NCI-H345 treated with DMSO at 0.1 percent for 48 hours (cell line): ENCODE data around the gene TIMM44.
"Not testable (repeated sequence)": the region's sequence is repeated elsewhere in the genome, so short reads cannot be mapped to it uniquely, and the experiment has no call there.

Experiments used
- DNase-seq: peaks from one replicate; lab custom pipeline; 2025; ENCODE audit not compliant: unreplicated experiment; lab: John Stamatoyannopoulos, UW

The TIMM44 gene

GRCh38 chr19:7953060-7953459 lies 9.6 kb upstream of the TIMM44 start:
- no peak for DNase-seq

DNA sequence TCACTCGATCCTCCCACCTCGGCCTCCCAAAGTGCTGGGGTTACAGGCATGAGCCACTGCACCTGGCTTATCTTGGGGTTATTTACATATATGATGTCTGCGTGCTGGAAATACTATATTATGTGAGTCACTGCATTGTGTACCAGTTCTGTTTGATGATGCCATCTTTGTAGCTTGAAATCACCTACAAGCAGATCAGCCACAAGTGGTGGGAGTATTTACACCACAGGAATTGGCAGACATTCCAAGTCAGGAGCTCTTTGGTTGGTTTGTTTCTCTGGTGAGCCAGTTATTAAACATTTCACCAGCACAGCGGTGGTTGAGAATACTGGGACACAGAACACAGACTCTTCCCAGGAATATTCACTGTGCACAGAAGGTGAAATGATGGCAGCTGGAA lies 4.5 kb upstream of the TIMM44 start:
- DNase-seq = no peak

GRCh38 chr19:7944177-7944761 lies 803 bp upstream of the TIMM44 start:
- DNase-seq = peak; percentile 88

GRCh38 chr19:7942981-7943443 lies 454 bp downstream of the TIMM44 start:
- no peak for DNase-seq

DNA sequence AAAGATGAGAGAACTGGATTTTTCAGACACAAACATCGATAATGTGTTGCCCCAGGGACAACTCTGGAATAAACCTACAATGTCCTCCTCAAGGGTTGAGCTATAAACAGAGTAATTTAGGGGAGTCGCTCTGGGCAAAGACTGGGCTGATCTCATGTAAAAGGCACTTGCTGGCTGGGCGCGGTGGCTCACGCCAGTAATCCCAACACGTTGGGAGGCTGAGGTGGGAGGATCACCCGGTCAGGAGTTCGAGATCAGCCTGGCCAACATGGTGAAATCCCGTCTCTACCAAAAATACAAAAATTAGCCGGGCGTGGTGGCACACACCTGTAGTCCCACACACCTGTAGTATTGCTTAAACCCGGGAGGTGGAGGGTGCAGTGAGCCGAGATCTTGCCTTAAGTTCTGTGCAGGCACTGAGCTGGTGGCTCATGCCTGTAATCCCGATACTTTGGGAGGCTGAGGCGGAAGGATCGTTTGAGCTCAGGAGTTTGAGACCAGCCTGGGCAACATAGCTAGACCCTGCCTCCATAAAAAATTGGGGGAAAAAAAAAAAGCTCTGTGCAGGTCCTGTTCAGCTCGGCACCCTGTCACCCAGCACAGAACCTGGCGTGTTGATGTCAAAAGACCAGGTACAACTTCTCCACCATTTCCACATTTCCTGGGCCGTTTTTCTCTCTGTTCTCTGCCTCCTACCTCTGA lies 1.4 kb downstream of the TIMM44 start:
- no peak for DNase-seq

GRCh38 chr19:7940841-7941240 lies 2.6 kb downstream of the TIMM44 start:
- DNase-seq = no peak

- DNase-seq = no peak
Measured at GRCh38 chr19:7934766-7935165, 8.7 kb downstream of the TIMM44 start.

DNA sequence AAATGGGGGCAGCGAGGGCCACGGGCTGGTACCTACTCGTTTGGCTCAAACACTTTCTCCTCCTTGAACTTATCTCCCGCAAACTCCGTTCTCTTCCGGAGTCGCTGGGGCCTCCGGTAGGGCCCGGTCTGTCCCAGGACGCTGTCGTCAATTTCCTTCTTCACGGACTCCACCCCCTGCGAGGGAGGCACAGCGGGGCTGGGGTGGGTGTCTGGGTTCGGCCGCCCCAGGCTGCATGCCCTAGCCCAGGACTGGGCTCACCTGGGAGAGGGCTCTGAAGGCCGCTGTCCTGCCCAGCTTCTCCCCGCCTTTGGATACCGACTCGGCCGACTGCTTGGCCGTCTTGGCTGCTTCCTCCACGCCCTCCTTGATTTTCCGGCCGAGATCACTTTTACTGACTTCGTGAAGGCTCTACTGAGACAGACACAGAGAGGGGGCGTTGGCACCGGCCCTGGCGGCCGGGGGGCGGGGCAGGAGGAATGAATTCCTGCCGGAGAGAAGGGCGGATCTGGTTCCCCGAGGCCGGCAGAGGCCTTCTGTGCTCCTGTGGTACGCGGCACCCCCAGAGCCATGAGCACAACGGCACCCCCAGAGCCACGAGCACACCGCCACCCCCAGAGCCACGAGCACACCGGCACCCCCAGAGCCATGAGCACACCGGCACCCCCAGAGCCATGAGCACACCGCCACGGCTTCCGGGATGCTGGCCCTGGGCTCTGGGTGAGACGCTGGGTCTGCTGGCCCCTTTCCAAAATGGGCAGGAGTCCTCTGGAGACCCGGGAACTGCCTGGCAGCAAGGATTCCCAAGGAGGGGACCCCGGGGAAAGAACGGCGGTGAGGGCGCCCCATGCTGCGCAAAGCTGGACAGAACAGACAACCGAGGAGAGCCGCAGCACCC lies 9.4 kb downstream of the TIMM44 start:
- DNase-seq = no peak

DNA sequence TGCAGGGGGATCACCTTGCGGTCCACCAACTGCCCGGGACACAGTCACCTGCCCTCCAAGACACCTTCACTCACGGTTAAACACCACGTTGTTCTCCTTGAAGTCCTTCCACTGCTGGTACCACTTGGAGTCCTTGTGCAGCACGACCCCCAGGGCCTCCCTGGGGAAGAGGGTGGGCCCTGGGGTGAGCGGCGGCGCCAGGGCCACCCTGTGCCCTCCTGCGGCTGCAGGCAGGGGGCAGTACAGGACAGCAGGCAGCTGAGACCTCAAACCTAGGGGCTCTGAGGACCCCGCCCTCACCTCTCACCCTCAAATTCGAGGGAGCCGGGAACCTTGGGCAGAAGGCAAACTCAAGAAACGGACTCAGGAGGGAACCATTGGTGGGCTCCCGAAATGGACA lies 10.1 kb downstream of the TIMM44 start:
- no peak for DNase-seq

DNA sequence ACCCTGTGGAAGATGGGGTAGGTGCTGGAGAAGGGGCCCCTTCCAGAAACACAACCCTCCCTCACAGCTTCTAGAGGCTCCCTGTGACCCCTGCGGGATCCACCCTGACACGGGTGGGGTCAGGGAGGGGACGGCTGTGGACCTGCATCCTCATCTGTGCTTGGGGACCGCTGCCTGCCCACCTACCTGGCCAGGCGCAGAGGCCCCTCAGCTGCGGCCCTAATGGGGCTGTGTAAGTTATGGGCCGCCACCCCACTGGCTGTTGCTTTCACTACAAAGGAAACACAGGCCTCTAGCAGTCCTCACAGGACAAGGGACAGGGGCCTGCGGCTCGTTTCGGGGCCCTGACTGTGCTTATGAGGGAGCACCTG lies 10.6 kb downstream of the TIMM44 start:
- DNase-seq = no peak

DNA sequence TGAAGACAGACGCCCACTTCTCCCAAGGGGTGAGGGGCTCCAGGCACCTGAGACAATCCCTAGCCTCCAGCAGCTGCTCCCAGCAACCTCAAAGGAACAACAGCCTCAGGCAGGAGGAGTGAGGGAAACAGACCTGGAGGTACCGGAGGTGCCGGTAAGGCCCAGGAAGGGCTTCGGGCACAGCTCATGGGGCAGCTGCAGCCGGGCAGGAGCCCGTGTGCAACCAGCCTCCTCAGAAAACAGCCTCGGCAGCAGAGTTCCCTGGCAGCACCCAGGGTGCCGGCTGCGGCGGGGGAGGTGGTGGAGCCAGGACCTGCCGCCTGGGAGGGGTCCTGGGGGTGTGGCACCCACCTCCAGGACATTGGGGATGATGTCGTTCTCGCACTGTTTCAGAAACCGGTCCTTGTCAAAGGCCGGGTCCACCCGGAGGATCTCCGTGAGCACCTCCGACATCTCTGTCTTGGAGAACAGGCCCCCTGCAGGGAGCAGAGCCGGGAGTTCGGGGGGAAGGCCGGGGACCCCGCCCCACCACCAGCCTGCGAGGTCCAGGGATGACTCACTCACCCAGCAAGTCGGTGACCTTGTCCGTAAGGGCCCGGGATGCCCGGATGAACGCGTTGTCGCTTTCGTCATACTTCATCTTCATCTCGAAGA lies 11.1 kb downstream of the TIMM44 start:
- no peak for DNase-seq

GRCh38 chr19:7931221-7932061 lies 12.0 kb downstream of the TIMM44 start:
- no peak for DNase-seq

DNA sequence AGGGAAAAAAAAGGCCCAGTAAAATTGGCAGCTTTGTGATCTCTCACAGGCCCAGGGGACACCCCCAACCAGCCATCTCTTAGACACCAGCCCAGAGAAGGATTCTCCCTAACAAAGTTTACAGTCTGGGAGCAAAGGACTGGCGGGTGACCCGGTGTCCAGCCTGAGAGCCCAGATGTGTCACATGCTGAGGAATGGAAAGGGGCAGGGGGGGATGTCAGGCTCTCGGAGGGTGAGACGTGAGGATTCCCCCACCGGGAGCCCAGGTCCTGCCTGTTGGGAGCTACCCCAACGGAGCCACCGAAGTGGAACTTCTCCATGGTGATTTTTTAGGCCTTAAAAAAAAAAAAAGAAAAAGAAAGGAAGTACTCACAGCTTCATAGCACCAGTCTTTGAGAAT lies 12.7 kb downstream of the TIMM44 start:
- DNase-seq = no peak

DNA sequence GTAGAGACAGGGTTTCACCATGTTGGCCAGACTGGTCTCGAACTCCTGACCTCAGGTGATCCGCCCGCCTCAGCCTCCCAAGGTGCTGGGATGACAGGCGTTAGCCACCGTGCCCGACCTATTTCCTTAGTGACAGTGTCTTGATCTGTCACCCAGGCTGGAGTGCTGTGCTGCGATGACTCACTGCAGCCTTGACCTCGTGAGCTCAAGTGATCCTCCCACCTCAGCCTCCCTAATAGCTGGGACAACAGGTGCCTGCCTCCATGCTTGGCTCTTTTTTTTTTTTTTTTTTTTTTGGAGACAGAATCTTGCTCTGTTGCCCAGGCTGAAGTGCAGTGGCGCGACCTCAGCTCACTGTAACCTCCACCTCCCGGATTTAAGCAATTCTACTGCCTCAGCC lies 13.4 kb downstream of the TIMM44 start:
- not testable (repeated sequence) for DNase-seq

- DNase-seq = no peak
Measured at GRCh38 chr19:7928741-7929701, 14.4 kb downstream of the TIMM44 start.

- no peak for DNase-seq
Measured at GRCh38 chr19:7928334-7928706, 15.1 kb downstream of the TIMM44 start.

DNA sequence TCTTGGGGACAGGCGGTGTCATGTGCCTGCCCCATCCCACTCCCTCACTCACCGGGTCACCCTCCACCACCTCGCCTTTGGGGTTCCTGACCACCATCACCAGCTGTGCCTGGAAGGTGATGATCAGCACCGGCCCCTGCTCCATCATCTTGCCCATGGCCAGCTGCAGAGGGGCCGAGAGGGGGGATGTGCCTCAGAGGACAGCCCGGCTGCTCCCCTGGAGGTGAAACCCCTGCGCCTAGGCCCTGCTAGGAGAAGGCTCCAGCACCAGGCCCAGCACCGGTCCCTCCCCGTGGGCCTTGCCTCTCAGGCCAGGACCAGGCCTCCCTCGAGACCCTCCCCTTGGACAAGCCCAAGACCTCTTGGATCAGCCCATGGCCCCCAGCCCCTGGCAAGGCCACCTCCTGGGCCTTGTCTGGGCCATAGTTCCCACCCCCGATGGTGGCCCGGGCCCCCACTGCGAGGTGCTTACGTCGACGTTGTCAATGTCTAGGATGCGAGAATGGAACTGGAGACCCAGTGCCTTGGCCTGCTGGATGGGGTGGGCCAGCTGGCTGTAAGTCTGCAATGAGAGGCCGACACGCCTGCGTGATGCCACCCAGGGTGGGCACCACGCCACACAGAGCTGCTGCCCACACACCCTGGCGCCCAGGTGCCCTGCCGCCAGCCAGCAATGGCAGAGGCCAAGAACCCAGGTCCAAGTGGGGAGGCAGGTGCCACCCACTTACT lies 15.7 kb downstream of the TIMM44 start:
- DNase-seq = no peak

GRCh38 chr19:7926727-7927604 lies 16.5 kb downstream of the TIMM44 start:
- no peak for DNase-seq
